Mesothelial cell of epicardium (in vitro differentiated cells): ENCODE data around the gene MYO1D. TPM values are rescaled to one million over a fixed set of nuclear protein-coding genes. Genes with fewer than 3 reads are reported as not detected.

Source experiments
- DNase-seq, 2 experiments: peaks; one replicate each; pipeline ENCODE4 v3.0.0; 2021; ENCODE audit warnings: low spot score in 2 of 2; ENCODE audit not compliant: unreplicated experiment in 2 of 2
- H3K27ac Mint-ChIP-seq: 2 replicates; pipeline ENCODE4 v1.8.0; 2021; ENCODE audit warnings: mixed read lengths
- H3K27me3 Mint-ChIP-seq: 2 replicates; pipeline ENCODE4 v1.8.0; 2021; ENCODE audit warnings: low read depth, mixed read lengths
- H3K36me3 Mint-ChIP-seq: 2 replicates; pipeline ENCODE4 v1.8.0; 2021; ENCODE audit warnings: mixed read lengths
- H3K4me1 Mint-ChIP-seq: 2 replicates; pipeline ENCODE4 v1.8.0; 2021; ENCODE audit warnings: mixed read lengths
- H3K4me3 Mint-ChIP-seq: 2 replicates; pipeline ENCODE4 v1.8.0; 2021; ENCODE audit warnings: mild to moderate bottlenecking, moderate library complexity, mixed read lengths
- H3K9me3 Mint-ChIP-seq: 2 replicates; pipeline ENCODE4 v1.8.0; 2021; ENCODE audit warnings: mixed read lengths
- total RNA-seq: library from RNA; stranded (reverse); gene quantifications from 3 replicates; pipeline ENCODE4 v1.2.1, GENCODE V29; 2021
- TF ChIP-seq, protein P1 (sequence below): fragments of 200-600 bp; sonication (generic); IDR thresholded peaks from one replicate; pipeline ENCODE4 v1.5.0; 2021; ENCODE audit warnings: antibody characterized with exemption; ENCODE audit not compliant: unreplicated experiment

MYO1D gene
- total RNA-seq, 1 donor from 2014 or later, result 48.6 TPM

DNA sequence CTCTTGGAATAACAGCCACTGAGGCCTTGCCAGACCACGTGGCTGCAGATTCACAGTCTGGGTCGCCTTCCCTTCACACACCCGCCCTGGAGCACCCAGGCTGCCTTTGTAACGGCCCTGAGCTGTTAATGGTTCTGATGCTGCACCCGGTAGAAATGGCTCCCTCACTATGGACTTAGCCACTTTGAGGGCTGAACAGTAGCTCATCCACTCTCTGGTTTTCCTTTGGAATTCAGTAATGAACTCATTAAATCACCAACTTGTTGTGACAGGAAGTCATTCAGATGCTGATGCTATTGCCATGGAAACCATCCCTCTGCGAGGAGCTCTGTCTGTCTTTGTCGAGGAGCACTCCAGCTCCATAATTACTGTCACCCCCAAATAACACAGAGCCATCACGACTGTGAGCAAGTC lies 330.9 kb downstream of the MYO1D start:
- Mint-ChIP-seq H3K27ac (no peak overlapping the region), H3K4me3 (no peak overlapping the region), H3K4me1 (no peaks in the 10 kb centered on the region), H3K9me3 (no peaks in the 10 kb centered on the region), H3K36me3 (no peaks in the 10 kb centered on the region), H3K27me3 (no peaks in the 10 kb centered on the region)
- TF ChIP-seq, protein P1, sequence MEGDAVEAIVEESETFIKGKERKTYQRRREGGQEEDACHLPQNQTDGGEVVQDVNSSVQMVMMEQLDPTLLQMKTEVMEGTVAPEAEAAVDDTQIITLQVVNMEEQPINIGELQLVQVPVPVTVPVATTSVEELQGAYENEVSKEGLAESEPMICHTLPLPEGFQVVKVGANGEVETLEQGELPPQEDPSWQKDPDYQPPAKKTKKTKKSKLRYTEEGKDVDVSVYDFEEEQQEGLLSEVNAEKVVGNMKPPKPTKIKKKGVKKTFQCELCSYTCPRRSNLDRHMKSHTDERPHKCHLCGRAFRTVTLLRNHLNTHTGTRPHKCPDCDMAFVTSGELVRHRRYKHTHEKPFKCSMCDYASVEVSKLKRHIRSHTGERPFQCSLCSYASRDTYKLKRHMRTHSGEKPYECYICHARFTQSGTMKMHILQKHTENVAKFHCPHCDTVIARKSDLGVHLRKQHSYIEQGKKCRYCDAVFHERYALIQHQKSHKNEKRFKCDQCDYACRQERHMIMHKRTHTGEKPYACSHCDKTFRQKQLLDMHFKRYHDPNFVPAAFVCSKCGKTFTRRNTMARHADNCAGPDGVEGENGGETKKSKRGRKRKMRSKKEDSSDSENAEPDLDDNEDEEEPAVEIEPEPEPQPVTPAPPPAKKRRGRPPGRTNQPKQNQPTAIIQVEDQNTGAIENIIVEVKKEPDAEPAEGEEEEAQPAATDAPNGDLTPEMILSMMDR, result no peak
- DNase-seq, result no peak

DNA sequence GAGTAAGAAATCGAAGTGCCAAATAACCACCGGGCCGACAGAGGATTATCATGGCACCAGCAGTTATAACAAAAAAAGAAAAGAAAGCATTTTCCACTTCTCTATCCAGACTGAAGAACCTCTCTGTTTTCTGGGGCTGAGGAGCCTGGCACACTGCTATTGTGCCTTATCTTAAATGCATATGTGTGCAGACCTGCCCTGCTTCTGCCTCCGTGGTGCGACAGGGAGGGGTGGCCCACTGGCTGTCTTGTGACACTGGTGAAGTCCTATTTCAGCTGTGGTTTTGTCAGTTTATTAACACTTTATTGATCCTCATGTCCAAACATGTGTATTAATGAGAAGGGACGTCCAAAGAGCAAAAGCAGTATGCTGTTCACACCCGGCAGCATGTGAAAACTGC lies 334.7 kb downstream of the MYO1D start:
- TF ChIP-seq, protein P1, result no peak
- Mint-ChIP-seq H3K4me1 (no peaks in the 10 kb centered on the region), H3K9me3 (peaks cover 9% of the 10 kb centered on the region), H3K27ac (no peak overlapping the region), H3K4me3 (no peak overlapping the region), H3K27me3 (no peaks in the 10 kb centered on the region), H3K36me3 (peaks cover 10% of the 10 kb centered on the region)
- no peak for DNase-seq

DNA sequence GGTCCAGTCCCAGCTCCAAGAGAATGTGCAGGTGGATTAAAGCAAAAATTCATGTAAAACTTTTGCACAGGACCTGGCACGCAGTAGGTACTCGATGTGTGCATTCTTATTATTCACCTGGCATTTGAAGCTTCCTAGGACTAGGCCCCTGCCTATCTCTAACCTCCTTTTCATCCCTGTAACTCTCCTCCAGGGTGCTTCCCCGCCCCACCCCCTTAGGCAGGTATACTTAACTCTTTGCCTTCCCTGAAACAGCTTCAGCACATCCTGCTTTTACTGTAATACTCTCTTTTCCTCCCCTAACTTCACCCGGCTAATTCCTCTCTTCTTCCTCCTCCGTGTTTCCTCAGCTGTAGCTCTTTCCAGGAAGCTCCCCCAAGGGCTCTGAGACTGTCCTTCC lies 335.3 kb downstream of the MYO1D start:
- Mint-ChIP-seq H3K27me3 (no peaks in the 10 kb centered on the region), H3K36me3 (peaks cover 10% of the 10 kb centered on the region), H3K9me3 (peaks cover 9% of the 10 kb centered on the region), H3K4me3 (no peak overlapping the region), H3K4me1 (no peaks in the 10 kb centered on the region), H3K27ac (no peak overlapping the region)
- DNase-seq, result no peak
- TF ChIP-seq, protein P1, result no peak

DNA sequence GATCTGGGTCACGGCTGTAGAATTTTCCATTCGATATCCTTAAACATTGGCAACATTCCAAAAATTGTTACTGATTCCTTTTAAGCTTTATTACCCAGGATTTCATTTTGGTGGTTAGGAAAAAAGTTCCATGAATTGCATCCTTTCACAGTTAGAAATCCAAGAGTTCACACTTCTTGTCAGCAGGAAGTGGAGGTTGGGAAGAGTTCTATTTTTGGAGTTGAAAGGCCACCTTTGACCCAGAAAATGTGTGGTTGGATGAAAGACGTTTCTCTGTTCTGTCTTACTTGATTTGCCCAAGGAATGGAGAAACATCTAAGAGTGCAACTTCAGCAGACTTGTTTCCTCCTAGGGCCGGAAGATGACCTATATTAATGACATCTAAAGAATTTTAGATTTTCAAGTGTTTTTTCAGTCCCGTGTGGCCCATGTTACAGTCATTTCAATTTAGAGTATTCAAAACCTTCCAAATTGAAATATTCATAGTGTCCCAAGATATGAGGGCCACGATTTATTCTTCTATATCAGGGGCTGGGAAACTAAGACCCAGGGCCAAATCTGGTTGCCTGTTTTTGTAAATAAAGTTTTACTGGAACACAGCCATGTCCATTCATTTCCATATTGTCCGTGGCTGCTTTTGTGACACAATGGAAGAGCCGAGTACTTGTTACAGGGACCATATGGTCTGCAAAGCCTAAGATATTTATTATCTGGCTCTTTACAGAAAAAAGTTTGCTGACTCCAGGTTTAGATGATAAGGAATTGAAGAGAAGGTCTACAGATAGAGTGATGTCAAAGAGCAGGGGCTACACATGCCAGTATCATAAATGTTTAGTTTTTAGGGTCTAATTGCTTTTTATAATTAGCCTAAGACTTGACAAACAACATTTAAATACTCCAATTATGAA lies 339.9 kb downstream of the MYO1D start:
- Mint-ChIP-seq H3K36me3 (peaks cover 10% of the 10 kb centered on the region), H3K9me3 (peaks cover 9% of the 10 kb centered on the region), H3K4me1 (no peaks in the 10 kb centered on the region), H3K27me3 (no peaks in the 10 kb centered on the region), H3K4me3 (no peak overlapping the region), H3K27ac (no peak overlapping the region)
- no peak for DNase-seq
- TF ChIP-seq, protein P1, result no peak

DNA sequence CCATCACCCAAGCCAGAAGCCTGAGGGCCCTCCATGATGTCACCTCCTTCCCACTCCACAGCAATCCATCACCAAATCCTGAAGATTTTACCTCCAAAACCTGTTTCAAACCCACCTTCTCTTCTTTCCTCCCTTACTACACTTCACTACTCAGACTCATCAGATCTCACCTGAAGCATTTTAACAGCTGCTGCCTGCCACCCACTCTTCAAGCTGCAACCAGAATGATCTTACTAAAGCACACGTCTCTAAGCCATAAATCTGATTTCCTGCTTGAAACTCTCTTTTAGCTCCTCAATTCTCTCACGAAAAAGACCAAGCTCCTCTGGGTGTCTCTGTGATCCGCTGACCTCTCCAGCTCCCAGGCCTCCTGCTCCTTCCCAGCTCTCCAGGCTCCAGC lies 343.6 kb downstream of the MYO1D start:
- no peak overlapping the region for H3K27ac Mint-ChIP-seq
- H3K9me3 Mint-ChIP-seq, result peaks cover 4% of the 10 kb centered on the region
- H3K27me3 Mint-ChIP-seq, result no peaks in the 10 kb centered on the region
- H3K36me3 Mint-ChIP-seq, result peaks cover 7% of the 10 kb centered on the region
- H3K4me3 Mint-ChIP-seq, result no peak overlapping the region
- TF ChIP-seq, protein P1, result no peak
- no peak for DNase-seq
- H3K4me1 Mint-ChIP-seq, result no peaks in the 10 kb centered on the region
